ENCODE results near the gene CYP3A7. TPM values are rescaled to one million over a fixed set of nuclear protein-coding genes. Genes with fewer than 3 reads are reported as not detected.

The CYP3A7 gene
- polyA plus RNA-seq, 3 donors, result not detected

GRCh38 chr7:99762680-99763327, 27.8 kb upstream of the CYP3A7 start:
- H3K9me3 ChIP-seq (replicated peaks in 1 of 2; ENCODE audit: control insufficient read depth in 1 of 2, insufficient read depth in 1 of 2, low read length in 2 of 2), result no peaks in the 10 kb centered on the region
- TF ChIP-seq CTCF (IDR thresholded peaks at IDR 0.05), result no peak
- no peak overlapping the region for H3K9ac ChIP-seq (ENCODE audit: insufficient read depth, low read length, poor library complexity, severe bottlenecking)
- no peak overlapping the region for H2AFZ ChIP-seq (ENCODE audit: insufficient read depth, low read depth, low read length, poor library complexity, severe bottlenecking)
- no CpG with 5 or more reads among the region's 7 CpGs for WGBS (ENCODE audit: insufficient coverage)
- H3K4me1 Mint-ChIP-seq, result peaks cover 1% of the 10 kb centered on the region
- H3K4me3 ChIP-seq (replicated peaks in 1 of 3; ENCODE audit: low read depth in 2 of 3, low read length in 3 of 3), result no peak overlapping the region
- H3K36me3 ChIP-seq (replicated peaks in 1 of 2; ENCODE audit: control insufficient read depth in 1 of 2, insufficient read depth in 2 of 2, low read length in 2 of 2), result no peaks in the 10 kb centered on the region
- intact Hi-C loops (cut with micrococcal nuclease), result no loop called here
- peaks cover 0 to 2% (median 0%) of the 10 kb centered on the region in 7 donors for H3K9me3 Mint-ChIP-seq
- H3K27ac Mint-ChIP-seq, result no peak overlapping the region
- H3K4me3 Mint-ChIP-seq, result no peak overlapping the region
- no peaks in the 10 kb centered on the region for H3K4me1 ChIP-seq (ENCODE audit: control insufficient read depth in 1 of 2, insufficient read depth in 2 of 2, low read length in 2 of 2)
- DNase-seq, result no peak
- no peak overlapping the region for H3K4me2 ChIP-seq (replicated peaks; ENCODE audit: extremely low read depth, low read length, poor library complexity, severe bottlenecking)
- no peaks in the 10 kb centered on the region for H3K36me3 Mint-ChIP-seq
- no peaks in the 10 kb centered on the region for H3K79me2 ChIP-seq (ENCODE audit: insufficient read depth, low read length)
- peaks cover 0 to 2% of the 10 kb centered on the region in 2 donors for H3K27me3 ChIP-seq (ENCODE audit: control insufficient read depth in 2 of 2, insufficient read depth in 2 of 2, low read length in 2 of 2)
- no peaks in the 10 kb centered on the region for H4K20me1 ChIP-seq (ENCODE audit: insufficient read depth, low read length)
- H3K27ac ChIP-seq (ENCODE audit: low read depth in 1 of 2, low read length in 2 of 2), result no peak overlapping the region
- peaks cover 0 to 7% (median 2%) of the 10 kb centered on the region in 3 donors for H3K27me3 Mint-ChIP-seq (ENCODE audit: low read depth in 3 of 3)

GRCh38 chr7:99755085-99755484, 20.1 kb upstream of the CYP3A7 start:
- no CpG with 5 or more reads among the region's 1 CpG for WGBS (ENCODE audit: insufficient coverage)
- Mint-ChIP-seq H3K36me3 (no peaks in the 10 kb centered on the region), H3K27me3 (ENCODE audit: low read depth in 3 of 3) (peaks cover 15 to 34% (median 28%) of the 10 kb centered on the region in 3 donors), H3K4me1 (no peaks in the 10 kb centered on the region), H3K27ac (no peak overlapping the region), H3K9me3 (peaks cover 0 to 8% (median 0%) of the 10 kb centered on the region in 7 donors), H3K4me3 (no peak overlapping the region)
- Histone ChIP-seq H4K20me1 (ENCODE audit: insufficient read depth, low read length) (no peaks in the 10 kb centered on the region), H3K36me3 (replicated peaks in 1 of 2; ENCODE audit: control insufficient read depth in 1 of 2, insufficient read depth in 2 of 2, low read length in 2 of 2) (no peaks in the 10 kb centered on the region), H3K4me2 (replicated peaks; ENCODE audit: extremely low read depth, low read length, poor library complexity, severe bottlenecking) (no peak overlapping the region), H3K4me3 (replicated peaks in 1 of 3; ENCODE audit: low read depth in 2 of 3, low read length in 3 of 3) (no peak overlapping the region), H3K27me3 (ENCODE audit: control insufficient read depth in 2 of 2, insufficient read depth in 2 of 2, low read length in 2 of 2) (peaks cover 18 to 22% of the 10 kb centered on the region in 2 donors), H2AFZ (ENCODE audit: insufficient read depth, low read depth, low read length, poor library complexity, severe bottlenecking) (no peak overlapping the region), H3K9me3 (replicated peaks in 1 of 2; ENCODE audit: control insufficient read depth in 1 of 2, insufficient read depth in 1 of 2, low read length in 2 of 2) (no peaks in the 10 kb centered on the region), H3K9ac (ENCODE audit: insufficient read depth, low read length, poor library complexity, severe bottlenecking) (no peak overlapping the region), H3K79me2 (ENCODE audit: insufficient read depth, low read length) (no peaks in the 10 kb centered on the region), H3K27ac (ENCODE audit: low read depth in 1 of 2, low read length in 2 of 2) (no peak overlapping the region), H3K4me1 (ENCODE audit: control insufficient read depth in 1 of 2, insufficient read depth in 2 of 2, low read length in 2 of 2) (no peaks in the 10 kb centered on the region)
- no peak for DNase-seq
- intact Hi-C loops (cut with micrococcal nuclease), result no loop called here
- no peak for TF ChIP-seq CTCF (IDR thresholded peaks at IDR 0.05)

Measured in CD14-positive monocyte (primary cell).